NAMALWA (cell line): ENCODE measurements around the gene TTC24.
A peak's percentile ranks its signal among the peaks of the same experiment; 100 is the strongest.
"Not testable (repeated sequence)": the region's sequence is repeated elsewhere in the genome, so short reads cannot be mapped to it uniquely, and the experiment has no call there.

Experiments
- DNase-seq: peaks from one replicate; pipeline ENCODE4 v3.0.0-alpha.2; 2015; ENCODE audit warnings: low spot score

The TTC24 gene

GRCh38 chr1:156608981-156609380 lies 29.5 kb downstream of the TTC24 start:
- DNase-seq = peak; percentile 88

- not testable (repeated sequence) for DNase-seq
Measured at GRCh38 chr1:156610072-156610471, 30.5 kb downstream of the TTC24 start.

- DNase-seq = no peak
Measured at GRCh38 chr1:156612666-156613065, 33.1 kb downstream of the TTC24 start.

GRCh38 chr1:156615946-156616345 lies 36.4 kb downstream of the TTC24 start:
- no peak for DNase-seq

- DNase-seq = no peak
Measured at GRCh38 chr1:156616463-156616862, 36.9 kb downstream of the TTC24 start.

GRCh38 chr1:156618853-156619581 lies 39.5 kb downstream of the TTC24 start, which contains the start of gene HAPLN2:
Gene HAPLN2, plus strand, starts transcription at chr1:156619415. Its CDS starts 4,076 bp downstream, at chr1:156623491.
- DNase-seq = peak; percentile 70

- no peak for DNase-seq
Measured at GRCh38 chr1:156619582-156619955, 40.0 kb downstream of the TTC24 start.

GRCh38 chr1:156622581-156623297 lies 43.2 kb downstream of the TTC24 start:
- DNase-seq = no peak

- no peak for DNase-seq
Measured at GRCh38 chr1:156623946-156624813, 44.7 kb downstream of the TTC24 start.

GRCh38 chr1:156624814-156625435 lies 45.4 kb downstream of the TTC24 start:
- DNase-seq = no peak

GRCh38 chr1:156625436-156626078 lies 46.0 kb downstream of the TTC24 start:
- DNase-seq = peak; percentile 74

- no peak for DNase-seq
Measured at GRCh38 chr1:156626079-156626438, 46.5 kb downstream of the TTC24 start.

GRCh38 chr1:156627313-156627880 lies 47.9 kb downstream of the TTC24 start:
- DNase-seq = peak; percentile 87

- peak; percentile 46 for DNase-seq
Measured at GRCh38 chr1:156629823-156630449, 50.4 kb downstream of the TTC24 start.

GRCh38 chr1:156631152-156631551 lies 51.6 kb downstream of the TTC24 start:
- not testable (repeated sequence) for DNase-seq

GRCh38 chr1:156632355-156632754 lies 52.8 kb downstream of the TTC24 start:
- no peak for DNase-seq
